ENCODE results near the gene RGS11.

DNA sequence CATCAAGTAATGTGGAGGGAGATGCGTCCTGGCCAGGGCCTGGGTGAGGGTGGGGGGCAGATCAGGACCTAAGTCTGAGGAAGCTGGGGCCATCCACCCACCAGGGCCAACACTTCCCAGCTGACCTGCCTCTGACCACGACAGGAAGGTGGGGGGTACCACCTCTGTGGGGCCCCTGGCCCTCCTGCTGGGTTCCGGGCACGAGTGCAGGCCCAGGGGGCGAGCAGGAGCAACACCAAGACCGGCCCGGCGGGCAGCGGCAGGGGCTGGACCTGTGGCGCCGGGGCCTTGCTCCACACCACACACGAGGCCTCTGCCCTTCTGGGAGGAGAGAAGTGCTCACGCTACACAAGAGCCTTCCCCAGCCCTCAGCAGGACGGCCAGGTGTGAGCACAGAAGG is 20.5 kb upstream of the RGS11 start:
- TF ChIP-seq EP300 (IDR thresholded peaks at IDR 0.05) (no peak), FOSL2 (IDR thresholded peaks at IDR 0.05) (no peak), FOSL2 (CRISPR knock-in tag; IDR thresholded peaks at IDR 0.05) (no peak), SREBF2 (IDR thresholded peaks at IDR 0.05) (no peak), MYC (IDR thresholded peaks at IDR 0.05; ENCODE audit: borderline replicate concordance, low read length) (no peak), RAD21 (conservative IDR thresholded peaks at IDR 0.05 in 1 of 2, IDR thresholded peaks at IDR 0.05 in 1 of 2) (no peak), KDM5A (IDR thresholded peaks at IDR 0.05) (no peak), HDAC2 (IDR thresholded peaks at IDR 0.05) (no peak), MAFK (IDR thresholded peaks at IDR 0.05; ENCODE audit: partially characterized antibody) (no peak)
- TF ChIP-seq, protein P1, sequence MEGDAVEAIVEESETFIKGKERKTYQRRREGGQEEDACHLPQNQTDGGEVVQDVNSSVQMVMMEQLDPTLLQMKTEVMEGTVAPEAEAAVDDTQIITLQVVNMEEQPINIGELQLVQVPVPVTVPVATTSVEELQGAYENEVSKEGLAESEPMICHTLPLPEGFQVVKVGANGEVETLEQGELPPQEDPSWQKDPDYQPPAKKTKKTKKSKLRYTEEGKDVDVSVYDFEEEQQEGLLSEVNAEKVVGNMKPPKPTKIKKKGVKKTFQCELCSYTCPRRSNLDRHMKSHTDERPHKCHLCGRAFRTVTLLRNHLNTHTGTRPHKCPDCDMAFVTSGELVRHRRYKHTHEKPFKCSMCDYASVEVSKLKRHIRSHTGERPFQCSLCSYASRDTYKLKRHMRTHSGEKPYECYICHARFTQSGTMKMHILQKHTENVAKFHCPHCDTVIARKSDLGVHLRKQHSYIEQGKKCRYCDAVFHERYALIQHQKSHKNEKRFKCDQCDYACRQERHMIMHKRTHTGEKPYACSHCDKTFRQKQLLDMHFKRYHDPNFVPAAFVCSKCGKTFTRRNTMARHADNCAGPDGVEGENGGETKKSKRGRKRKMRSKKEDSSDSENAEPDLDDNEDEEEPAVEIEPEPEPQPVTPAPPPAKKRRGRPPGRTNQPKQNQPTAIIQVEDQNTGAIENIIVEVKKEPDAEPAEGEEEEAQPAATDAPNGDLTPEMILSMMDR (IDR thresholded peaks at IDR 0.05) = no peak
- TF ChIP-seq, protein P2, sequence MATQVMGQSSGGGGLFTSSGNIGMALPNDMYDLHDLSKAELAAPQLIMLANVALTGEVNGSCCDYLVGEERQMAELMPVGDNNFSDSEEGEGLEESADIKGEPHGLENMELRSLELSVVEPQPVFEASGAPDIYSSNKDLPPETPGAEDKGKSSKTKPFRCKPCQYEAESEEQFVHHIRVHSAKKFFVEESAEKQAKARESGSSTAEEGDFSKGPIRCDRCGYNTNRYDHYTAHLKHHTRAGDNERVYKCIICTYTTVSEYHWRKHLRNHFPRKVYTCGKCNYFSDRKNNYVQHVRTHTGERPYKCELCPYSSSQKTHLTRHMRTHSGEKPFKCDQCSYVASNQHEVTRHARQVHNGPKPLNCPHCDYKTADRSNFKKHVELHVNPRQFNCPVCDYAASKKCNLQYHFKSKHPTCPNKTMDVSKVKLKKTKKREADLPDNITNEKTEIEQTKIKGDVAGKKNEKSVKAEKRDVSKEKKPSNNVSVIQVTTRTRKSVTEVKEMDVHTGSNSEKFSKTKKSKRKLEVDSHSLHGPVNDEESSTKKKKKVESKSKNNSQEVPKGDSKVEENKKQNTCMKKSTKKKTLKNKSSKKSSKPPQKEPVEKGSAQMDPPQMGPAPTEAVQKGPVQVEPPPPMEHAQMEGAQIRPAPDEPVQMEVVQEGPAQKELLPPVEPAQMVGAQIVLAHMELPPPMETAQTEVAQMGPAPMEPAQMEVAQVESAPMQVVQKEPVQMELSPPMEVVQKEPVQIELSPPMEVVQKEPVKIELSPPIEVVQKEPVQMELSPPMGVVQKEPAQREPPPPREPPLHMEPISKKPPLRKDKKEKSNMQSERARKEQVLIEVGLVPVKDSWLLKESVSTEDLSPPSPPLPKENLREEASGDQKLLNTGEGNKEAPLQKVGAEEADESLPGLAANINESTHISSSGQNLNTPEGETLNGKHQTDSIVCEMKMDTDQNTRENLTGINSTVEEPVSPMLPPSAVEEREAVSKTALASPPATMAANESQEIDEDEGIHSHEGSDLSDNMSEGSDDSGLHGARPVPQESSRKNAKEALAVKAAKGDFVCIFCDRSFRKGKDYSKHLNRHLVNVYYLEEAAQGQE (IDR thresholded peaks at IDR 0.05) = no peak
